ENCODE measurements around the gene MCF2L. TPM values are rescaled to one million over a fixed set of nuclear protein-coding genes. Genes with fewer than 3 reads are reported as not detected.
A peak's percentile ranks its signal among the peaks of the same experiment; 100 is the strongest.

Gene MCF2L
- total RNA-seq, 2 donors from 2014 or later = 48.0 to 49.9 TPM

GRCh38 chr13:113096745-113097305, 127.8 kb downstream of the MCF2L start:
- DNase-seq = no peak
- Mint-ChIP-seq H3K36me3 (ENCODE audit: low read depth) (peaks cover 5% of the 10 kb centered on the region), H3K27me3 (ENCODE audit: insufficient read depth) (no peaks in the 10 kb centered on the region), H3K4me1 (no peaks in the 10 kb centered on the region), H3K27ac (no peak overlapping the region), H3K4me3 (no peak overlapping the region), H3K9me3 (peaks cover 2% of the 10 kb centered on the region)
- Histone ChIP-seq H3K36me3 (ENCODE audit: control insufficient read depth, insufficient read depth, low read length) (no peaks in the 10 kb centered on the region), H3K4me1 (ENCODE audit: control insufficient read depth, insufficient read depth, low read length) (no peaks in the 10 kb centered on the region), H3K4me3 (ENCODE audit: low read length) (no peak overlapping the region), H3K9ac (ENCODE audit: extremely low read depth, low read length, poor library complexity, severe bottlenecking) (no peak overlapping the region), H3K27ac (ENCODE audit: low read depth, low read length) (no peak overlapping the region), H3K27me3 (ENCODE audit: control insufficient read depth, insufficient read depth, low read length, poor library complexity, severe bottlenecking) (no peaks in the 10 kb centered on the region), H3K9me3 (ENCODE audit: control insufficient read depth, low read length) (no peaks in the 10 kb centered on the region)
- no peak for TF ChIP-seq CTCF (conservative IDR thresholded peaks at IDR 0.05)
- WGBS, 2 experiments (ENCODE audit: insufficient coverage in 1 of 2, insufficient read length in 1 of 2) = 95 to 99% methylated on average over 44 to 52 of the region's 52 CpGs

GRCh38 chr13:113097651-113098050, 128.6 kb downstream of the MCF2L start:
- WGBS, 2 experiments (ENCODE audit: insufficient coverage in 1 of 2, insufficient read length in 1 of 2) = 97 to 100% methylated on average over 3 to 7 of the region's 7 CpGs
- no peak for TF ChIP-seq CTCF (conservative IDR thresholded peaks at IDR 0.05)
- Histone ChIP-seq H3K9ac (ENCODE audit: extremely low read depth, low read length, poor library complexity, severe bottlenecking) (no peak overlapping the region), H3K36me3 (ENCODE audit: control insufficient read depth, insufficient read depth, low read length) (no peaks in the 10 kb centered on the region), H3K9me3 (ENCODE audit: control insufficient read depth, low read length) (no peaks in the 10 kb centered on the region), H3K4me1 (ENCODE audit: control insufficient read depth, insufficient read depth, low read length) (no peaks in the 10 kb centered on the region), H3K4me3 (ENCODE audit: low read length) (no peak overlapping the region), H3K27ac (ENCODE audit: low read depth, low read length) (peak overlapping the region; percentile 90), H3K27me3 (ENCODE audit: control insufficient read depth, insufficient read depth, low read length, poor library complexity, severe bottlenecking) (no peaks in the 10 kb centered on the region)
- Mint-ChIP-seq H3K9me3 (peaks cover 2% of the 10 kb centered on the region), H3K27ac (no peak overlapping the region), H3K36me3 (ENCODE audit: low read depth) (peaks cover 5% of the 10 kb centered on the region), H3K27me3 (ENCODE audit: insufficient read depth) (no peaks in the 10 kb centered on the region), H3K4me1 (no peaks in the 10 kb centered on the region), H3K4me3 (no peak overlapping the region)
- no peak for DNase-seq

GRCh38 chr13:113098162-113098732, 129.2 kb downstream of the MCF2L start:
- H3K9ac ChIP-seq (ENCODE audit: extremely low read depth, low read length, poor library complexity, severe bottlenecking) = no peak overlapping the region
- H3K27ac Mint-ChIP-seq = no peak overlapping the region
- WGBS, 2 experiments (ENCODE audit: insufficient coverage in 1 of 2, insufficient read length in 1 of 2) = 81 to 94% methylated on average over 29 of the region's 30 CpGs
- H3K4me3 ChIP-seq (ENCODE audit: low read length) = no peak overlapping the region
- no peaks in the 10 kb centered on the region for H3K36me3 ChIP-seq (ENCODE audit: control insufficient read depth, insufficient read depth, low read length)
- H3K36me3 Mint-ChIP-seq (ENCODE audit: low read depth) = peaks cover 5% of the 10 kb centered on the region
- no peaks in the 10 kb centered on the region for H3K4me1 ChIP-seq (ENCODE audit: control insufficient read depth, insufficient read depth, low read length)
- H3K9me3 ChIP-seq (ENCODE audit: control insufficient read depth, low read length) = no peaks in the 10 kb centered on the region
- no peaks in the 10 kb centered on the region for H3K4me1 Mint-ChIP-seq
- no peaks in the 10 kb centered on the region for H3K27me3 ChIP-seq (ENCODE audit: control insufficient read depth, insufficient read depth, low read length, poor library complexity, severe bottlenecking)
- H3K27me3 Mint-ChIP-seq (ENCODE audit: insufficient read depth) = no peaks in the 10 kb centered on the region
- no peak for TF ChIP-seq CTCF (conservative IDR thresholded peaks at IDR 0.05)
- peaks cover 2% of the 10 kb centered on the region for H3K9me3 Mint-ChIP-seq
- no peak for DNase-seq
- no peak overlapping the region for H3K4me3 Mint-ChIP-seq
- peak overlapping the region; percentile 90 for H3K27ac ChIP-seq (ENCODE audit: low read depth, low read length)
